ENCODE measurements around the gene CBR1. TPM values are rescaled to one million over a fixed set of nuclear protein-coding genes. Genes with fewer than 3 reads are reported as not detected.

The CBR1 gene
- total and polyA plus RNA-seq, 2 of the 8 experiments (the other 6 are each of a cell fraction or from before 2014, with no cell fraction given): 1.8 to 207 TPM

GRCh38 chr21:36072453-36073162 lies 2.8 kb downstream of the CBR1 start:
- no peak overlapping the region for H2AK5ac ChIP-seq (ENCODE audit: low read depth, low read length)
- peaks cover 0 to 1% (median 0%) of the 10 kb centered on the region in 4 experiments; a peak in 1 of 7 replicates for H3K27me3 ChIP-seq (replicated peaks in 1 of 4; ENCODE audit: control insufficient read depth in 3 of 4, extremely low read depth in 1 of 4, insufficient read depth in 3 of 4, low read length in 3 of 4)
- H3K4me3 ChIP-seq (ENCODE audit: extremely low read depth in 1 of 4, insufficient read depth in 2 of 4, low read depth in 3 of 4, low read length in 4 of 4): no peak overlapping the region
- ChIA-PET CTCF (ENCODE audit: partially characterized antibody) (interaction anchor here (0.6 to 5.1 kb wide), 6 partner anchors 10 to 38 kb away, joined by 3 to 48 read pairs (median 5); partner anchors contain the start of gene SETD4), POLR2A (ENCODE audit: partially characterized antibody) (interaction anchor here (0.6 to 2.2 kb wide), 5 partner anchors 12 to 44 kb away, joined by 3 to 8 read pairs (median 3); partner anchors contain the start of gene SETD4)
- DNase-seq (ENCODE audit: low read depth in 1 of 2, low spot score in 2 of 2): no peak
- H3K9ac ChIP-seq (replicated peaks in 1 of 4; ENCODE audit: extremely low read depth in 1 of 4, low read depth in 3 of 4, low read length in 3 of 4): no peak overlapping the region
- H3K18ac ChIP-seq (ENCODE audit: extremely low read depth, low read length): no peak overlapping the region
- H4K5ac ChIP-seq (ENCODE audit: insufficient read length, low read depth, low read length): no peak overlapping the region
- no peak for FAIRE-seq
- H2BK12ac ChIP-seq (ENCODE audit: low read depth, low read length): no peak overlapping the region
- no peak overlapping the region for H3K23ac ChIP-seq (ENCODE audit: insufficient read length)
- no peak overlapping the region for H2BK20ac ChIP-seq (ENCODE audit: low read length)
- H4K8ac ChIP-seq (ENCODE audit: extremely low read depth, insufficient read depth, low read length): no peak overlapping the region
- peaks cover 0 to 17% (median 7%) of the 10 kb centered on the region in 4 experiments; a peak in 4 of 8 replicates for H3K36me3 ChIP-seq (ENCODE audit: control insufficient read depth in 2 of 4, insufficient read depth in 4 of 4, low read length in 3 of 4)
- H3K23me2 ChIP-seq (ENCODE audit: low read depth, low read length): no peaks in the 10 kb centered on the region; the same call in 1 of the 2 replicates
- no peak overlapping the region for H2BK120ac ChIP-seq (replicated peaks; ENCODE audit: low read depth, low read length)
- no peaks in the 10 kb centered on the region for H3K79me1 ChIP-seq (ENCODE audit: low read depth, low read length)
- H3K14ac ChIP-seq (ENCODE audit: insufficient read length): no peak overlapping the region
- H2AFZ ChIP-seq (ENCODE audit: low read length): no peak overlapping the region
- no peak overlapping the region for H2BK15ac ChIP-seq (ENCODE audit: low read length)
- H3K4me2 ChIP-seq (ENCODE audit: insufficient read depth in 1 of 2, low read depth in 2 of 2, low read length in 2 of 2): peak overlapping the region in 1 of 2 experiments; percentile 25; a peak in 1 of 4 replicates
- H4K20me1 ChIP-seq (replicated peaks in 1 of 2; ENCODE audit: control insufficient read depth in 1 of 2, insufficient read depth in 2 of 2, low read length in 2 of 2): no peaks in the 10 kb centered on the region
- no peak overlapping the region for H3K27ac ChIP-seq (ENCODE audit: low read depth, low read length)
- H4K91ac ChIP-seq (replicated peaks; ENCODE audit: insufficient read length, low read length): no peak overlapping the region
- H3K9me3 ChIP-seq (ENCODE audit: insufficient read depth in 2 of 2, low read depth in 1 of 2, low read length in 1 of 2): peaks cover 12 to 14% of the 10 kb centered on the region in 2 experiments
- peaks cover 0 to 9% (median 4%) of the 10 kb centered on the region in 4 experiments; a peak in 6 of 7 replicates for H3K4me1 ChIP-seq (replicated peaks in 1 of 4; ENCODE audit: control insufficient read depth in 3 of 4, insufficient read depth in 4 of 4, low read length in 3 of 4)
- H3K79me2 ChIP-seq (ENCODE audit: control insufficient read depth in 1 of 2, insufficient read depth in 2 of 2, low read length in 2 of 2): peaks cover 0 to 8% of the 10 kb centered on the region in 2 experiments; a peak in 1 of 4 replicates
- H3K4ac ChIP-seq (replicated peaks; ENCODE audit: insufficient read length, low read depth, low read length): no peak overlapping the region
- no peak overlapping the region for H3K56ac ChIP-seq (replicated peaks; ENCODE audit: insufficient read length, low read depth, low read length)
- H2BK5ac ChIP-seq (ENCODE audit: low read depth, low read length): no peak overlapping the region
- 94% methylated on average over 12 of the region's 12 CpGs; no CpG with 5 or more reads in 1 of the 2 experiments for WGBS, 2 experiments (ENCODE audit: extremely low coverage in 1 of 2, insufficient coverage in 1 of 2, insufficient read length in 1 of 2, insufficient replicate concordance in 2 of 2, low coverage in 1 of 2, low lambda C conversion rate in 2 of 2, missing lambda C conversion rate in 1 of 2)
- no peak for TF ChIP-seq KDM5A (IDR thresholded peaks at IDR 0.05; ENCODE audit: low read length)
- no peak for TF ChIP-seq USF2 (IDR thresholded peaks at IDR 0.05; ENCODE audit: low read length)
- TF ChIP-seq CHD2 (IDR thresholded peaks at IDR 0.05; ENCODE audit: low read length): no peak
- TF ChIP-seq GABPA (IDR thresholded peaks at IDR 0.05; ENCODE audit: borderline replicate concordance, insufficient read depth, low read length): no peak
- no peak for TF ChIP-seq RNF2 (IDR thresholded peaks at IDR 0.05; ENCODE audit: borderline replicate concordance, low read depth, low read length, missing control alignments, poor library complexity, severe bottlenecking)
- no peak for TF ChIP-seq ASH2L (IDR thresholded peaks at IDR 0.05; ENCODE audit: low read length)
- no peak for TF ChIP-seq CREB1 (IDR thresholded peaks at IDR 0.05)
- TF ChIP-seq JUND (IDR thresholded peaks at IDR 0.05; ENCODE audit: low read length): no peak
- TF ChIP-seq TCF12 (IDR thresholded peaks at IDR 0.05; ENCODE audit: low read depth, low read length): no peak
- no peak for TF ChIP-seq HDAC6 (IDR thresholded peaks at IDR 0.05; ENCODE audit: low read depth, low read length)
- TF ChIP-seq CBX5 (IDR thresholded peaks at IDR 0.05; ENCODE audit: low read depth, low read length): no peak

Measured in H1 (cell line).